ENCODE measurements around the gene WNT4. TPM values are rescaled to one million over a fixed set of nuclear protein-coding genes. Genes with fewer than 3 reads are reported as not detected.

Gene WNT4
- total and polyA plus RNA-seq, 9 of the 15 experiments (the other 6 are each of a cell fraction or from before 2014, with no cell fraction given): 0.01 TPM; not detected in 8

- Histone ChIP-seq H3K27ac (ENCODE audit: extremely low read depth, low read depth, low read length) (no peak overlapping the region), H3K4me3 (no peak overlapping the region), H4K20me1 (replicated peaks; ENCODE audit: control insufficient read depth, insufficient read depth, low read length) (peaks cover 25% of the 10 kb centered on the region; the same call in 1 of the 2 replicates), H3K27me3 (ENCODE audit: control insufficient read depth in 2 of 2, insufficient read depth in 2 of 2, low read length in 2 of 2) (peaks cover 37 to 60% of the 10 kb centered on the region in 2 experiments; a peak in 4 of 5 replicates), H3K9ac (ENCODE audit: insufficient read depth in 1 of 2, low read depth in 2 of 2, low read length in 2 of 2) (no peak overlapping the region), H3K9me3 (replicated peaks; ENCODE audit: control insufficient read depth, insufficient read depth, low read depth, low read length) (no peaks in the 10 kb centered on the region), H2AFZ (ENCODE audit: low read depth, low read length) (no peak overlapping the region), H3K79me2 (ENCODE audit: control insufficient read depth, insufficient read depth, low read length) (no peaks in the 10 kb centered on the region), H3K4me1 (replicated peaks in 1 of 2; ENCODE audit: control insufficient read depth in 2 of 2, insufficient read depth in 2 of 2, low read length in 2 of 2) (peaks cover 0 to 12% of the 10 kb centered on the region in 2 experiments; a peak in 1 of 5 replicates), H3K36me3 (ENCODE audit: control insufficient read depth, insufficient read depth, low read length) (no peaks in the 10 kb centered on the region), H3K9me1 (ENCODE audit: control insufficient read depth, insufficient read depth, low read length) (no peaks in the 10 kb centered on the region), H3K4me2 (ENCODE audit: insufficient read depth, low read length) (no peak overlapping the region)
- ChIA-PET POLR2A (no interaction called here), CTCF (ENCODE audit: low intra/inter-chr PET ratio) (no interaction called here)
- FAIRE-seq: no peak
- WGBS (ENCODE audit: insufficient coverage, low coverage, missing lambda C conversion rate): 33% methylated on average over 9 of the region's 9 CpGs
- ATAC-seq: no peak
- intact Hi-C loops (cut with micrococcal nuclease) (no loop called here), in situ Hi-C loops (cut with MboI) (no loop called here)
- no peak for DNase-seq (ENCODE audit: extremely low read depth in 1 of 4, low spot score in 3 of 4)
- no TSS peak for BruUV-seq (replicated peaks)
- TF ChIP-seq PYGO2 (tag; IDR thresholded peaks at IDR 0.05): no peak
- no peak for TF ChIP-seq GTF2E2 (tag; IDR thresholded peaks at IDR 0.05)
- TF ChIP-seq SMAD3 (CRISPR knock-in tag; conservative IDR thresholded peaks at IDR 0.05): no peak
- TF ChIP-seq ADNP (tag; IDR thresholded peaks at IDR 0.05): peak; percentile 92
- no peak for TF ChIP-seq KLF6 (CRISPR knock-in tag; IDR thresholded peaks at IDR 0.05; ENCODE audit: borderline replicate concordance)
- TF ChIP-seq PML (IDR thresholded peaks at IDR 0.05; ENCODE audit: low read length): no peak
- 0 out of 2 replicates have a peak, but pooled peaks have one; percentile 51 for TF ChIP-seq CBX1 (IDR thresholded peaks at IDR 0.05; ENCODE audit: low read depth)
- no peak for TF ChIP-seq CREB5 (CRISPR knock-in tag; IDR thresholded peaks at IDR 0.05)
- TF ChIP-seq USF1 (CRISPR knock-in tag; IDR thresholded peaks at IDR 0.05): no peak
- no peak for TF ChIP-seq ZEB2 (IDR thresholded peaks at IDR 0.05)
- peak; percentile 81 for TF ChIP-seq RBM25 (IDR thresholded peaks at IDR 0.05; ENCODE audit: low read depth, low read length, severe bottlenecking)
- peak; percentile 88 for TF ChIP-seq BCOR (IDR thresholded peaks at IDR 0.05)
- TF ChIP-seq RFX5 (IDR thresholded peaks at IDR 0.05; ENCODE audit: low read depth, low read length): no peak
- no peak for TF ChIP-seq KDM4B (IDR thresholded peaks at IDR 0.05; ENCODE audit: borderline replicate concordance in 2 of 2, low read depth in 1 of 2)
- TF ChIP-seq KDM1A (IDR thresholded peaks at IDR 0.05): peak; percentile 46 to 68; a peak in 3 of 4 replicates
- no peak for TF ChIP-seq ARID3A (IDR thresholded peaks at IDR 0.05; ENCODE audit: borderline replicate concordance, low read depth, low read length)
Observed at GRCh38 chr1:22157359-22157966, 14.6 kb upstream of the WNT4 start.
